ENCODE data around the gene SLC38A6. TPM values are rescaled to one million over a fixed set of nuclear protein-coding genes. Genes with fewer than 3 reads are reported as not detected.

SLC38A6 gene
- total and polyA plus RNA-seq, 12 donors, result 2.6 to 8.9 (median 3.6) TPM

GRCh38 chr14:60971271-60971670, 9.8 kb upstream of the SLC38A6 start:
- TF ChIP-seq, protein P1, sequence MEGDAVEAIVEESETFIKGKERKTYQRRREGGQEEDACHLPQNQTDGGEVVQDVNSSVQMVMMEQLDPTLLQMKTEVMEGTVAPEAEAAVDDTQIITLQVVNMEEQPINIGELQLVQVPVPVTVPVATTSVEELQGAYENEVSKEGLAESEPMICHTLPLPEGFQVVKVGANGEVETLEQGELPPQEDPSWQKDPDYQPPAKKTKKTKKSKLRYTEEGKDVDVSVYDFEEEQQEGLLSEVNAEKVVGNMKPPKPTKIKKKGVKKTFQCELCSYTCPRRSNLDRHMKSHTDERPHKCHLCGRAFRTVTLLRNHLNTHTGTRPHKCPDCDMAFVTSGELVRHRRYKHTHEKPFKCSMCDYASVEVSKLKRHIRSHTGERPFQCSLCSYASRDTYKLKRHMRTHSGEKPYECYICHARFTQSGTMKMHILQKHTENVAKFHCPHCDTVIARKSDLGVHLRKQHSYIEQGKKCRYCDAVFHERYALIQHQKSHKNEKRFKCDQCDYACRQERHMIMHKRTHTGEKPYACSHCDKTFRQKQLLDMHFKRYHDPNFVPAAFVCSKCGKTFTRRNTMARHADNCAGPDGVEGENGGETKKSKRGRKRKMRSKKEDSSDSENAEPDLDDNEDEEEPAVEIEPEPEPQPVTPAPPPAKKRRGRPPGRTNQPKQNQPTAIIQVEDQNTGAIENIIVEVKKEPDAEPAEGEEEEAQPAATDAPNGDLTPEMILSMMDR (IDR thresholded peaks at IDR 0.05), result no peak
- H3K4me3 ChIP-seq, result no peak overlapping the region
- intact Hi-C loops (cut with DNase I), result no loop called here
- H3K9me3 ChIP-seq, result no peaks in the 10 kb centered on the region
- DNase-seq (no peak), ATAC-seq (no peak)
- H3K27me3 ChIP-seq, result no peaks in the 10 kb centered on the region
- H3K36me3 ChIP-seq, result peaks cover 0 to 47% (median 7%) of the 10 kb centered on the region in 9 donors
- H3K27ac ChIP-seq, result no peak overlapping the region
- 43 to 45% methylated on average over 2 of the region's 2 CpGs for WGBS, 2 donors
- H3K4me1 ChIP-seq, result no peaks in the 10 kb centered on the region

DNA sequence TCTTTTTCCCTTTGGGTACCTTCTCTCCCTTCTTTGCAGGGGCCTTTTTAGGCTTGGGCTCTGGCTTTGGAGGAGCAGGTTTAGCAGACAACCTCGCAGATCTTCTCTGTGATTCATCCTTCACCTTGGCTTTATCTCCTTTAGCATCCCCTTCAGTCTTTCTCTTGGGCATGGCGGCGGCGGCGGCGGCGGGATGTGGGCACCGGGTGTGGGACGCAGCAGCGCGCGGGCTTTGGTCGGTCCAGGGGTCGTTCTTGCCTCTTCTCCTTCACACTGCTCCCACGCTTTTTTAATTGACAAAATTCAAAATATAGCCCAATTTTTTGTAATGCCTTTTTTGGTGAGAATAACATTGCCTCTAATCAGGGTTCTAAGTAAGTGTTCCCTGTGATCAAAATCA, 8.8 kb upstream of the SLC38A6 start:
- ATAC-seq (no peak), DNase-seq (no peak)
- WGBS, 2 donors, result 98% methylated on average over 15 of the region's 15 CpGs

GRCh38 chr14:60973070-60973469, 8.0 kb upstream of the SLC38A6 start:
- WGBS, 2 donors, result 98% methylated on average over 3 of the region's 3 CpGs
- intact Hi-C loops (cut with DNase I), result no loop called here

More for the DNA sequence above, 8.8 kb upstream of the SLC38A6 start:
- no peak overlapping the region for H3K27ac ChIP-seq
- peaks cover 0 to 57% (median 7%) of the 10 kb centered on the region in 9 donors for H3K36me3 ChIP-seq
- no peak overlapping the region for H3K4me3 ChIP-seq
- H3K27me3 ChIP-seq, result no peaks in the 10 kb centered on the region
- no peaks in the 10 kb centered on the region for H3K4me1 ChIP-seq
- intact Hi-C loops (cut with DNase I), result no loop called here
- TF ChIP-seq, protein P1 (IDR thresholded peaks at IDR 0.05), result no peak
- no peaks in the 10 kb centered on the region for H3K9me3 ChIP-seq

GRCh38 chr14:60974090-60974651, 6.9 kb upstream of the SLC38A6 start:
- no peak overlapping the region for H3K27ac ChIP-seq
- peak in 1 of 8 donors; percentile 44 for ATAC-seq
- WGBS, 2 donors, result 66 to 72% methylated on average over 6 of the region's 6 CpGs
- DNase-seq, result no peak
- peaks cover 0 to 59% (median 7%) of the 10 kb centered on the region in 9 donors for H3K36me3 ChIP-seq
- peaks cover 0 to 17% (median 8%) of the 10 kb centered on the region in 9 donors for H3K4me1 ChIP-seq
- intact Hi-C loops (cut with DNase I), result no loop called here
- no peak overlapping the region for H3K4me3 ChIP-seq
- TF ChIP-seq, protein P1 (IDR thresholded peaks at IDR 0.05), result no peak
- H3K27me3 ChIP-seq, result no peaks in the 10 kb centered on the region
- H3K9me3 ChIP-seq, result no peaks in the 10 kb centered on the region

More at GRCh38 chr14:60973070-60973469, 8.0 kb upstream of the SLC38A6 start:
- H3K4me3 ChIP-seq, result no peak overlapping the region
- TF ChIP-seq, protein P1 (IDR thresholded peaks at IDR 0.05), result no peak
- ATAC-seq (no peak), DNase-seq (no peak)
- no peaks in the 10 kb centered on the region for H3K27me3 ChIP-seq
- no peaks in the 10 kb centered on the region for H3K9me3 ChIP-seq
- H3K36me3 ChIP-seq, result peaks cover 0 to 59% (median 7%) of the 10 kb centered on the region in 9 donors
- H3K27ac ChIP-seq, result no peak overlapping the region
- peaks cover 0 to 6% (median 4%) of the 10 kb centered on the region in 9 donors for H3K4me1 ChIP-seq
